DMS53 (cell line): ENCODE data around the gene LMX1B.
"Not testable (repeated sequence)": the region's sequence is repeated elsewhere in the genome, so short reads cannot be mapped to it uniquely, and the experiment has no call there.

ENCODE experiments used
- DNase-seq: peaks from one replicate; lab custom pipeline; 2025; lab: John Stamatoyannopoulos, UW

LMX1B gene

DNA sequence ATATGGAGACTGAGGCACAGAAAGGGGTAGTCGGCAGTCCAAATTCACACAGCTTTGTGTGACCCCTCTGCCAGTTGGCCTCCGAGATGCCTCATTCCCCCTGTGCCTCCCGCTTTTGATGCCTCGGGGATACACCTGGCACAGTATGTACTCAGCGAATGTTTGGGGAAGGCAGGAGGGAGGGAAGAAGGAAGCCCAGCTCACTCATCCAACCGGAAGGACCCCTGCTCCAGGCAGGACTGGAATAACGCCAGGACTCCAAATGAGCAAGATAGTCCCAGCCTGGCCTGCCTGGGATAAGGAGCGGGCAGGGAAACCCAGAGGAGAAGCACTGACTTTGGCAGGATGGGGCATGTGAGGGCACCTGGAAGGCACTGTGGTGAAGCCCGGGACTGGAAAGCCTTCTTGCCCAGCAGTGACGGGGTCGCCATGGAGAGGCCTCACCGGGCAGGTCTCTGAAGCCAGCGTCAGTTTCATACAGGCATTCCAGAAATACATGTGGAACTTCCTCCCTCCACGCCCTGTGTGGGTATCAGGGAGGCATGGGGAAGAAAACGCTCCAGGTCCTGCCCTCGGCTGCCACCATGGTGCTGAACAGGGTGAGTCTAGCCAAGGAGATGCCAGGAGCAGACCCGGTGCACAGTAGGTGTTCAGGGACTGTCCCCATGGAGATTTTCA is 20.3 kb downstream of the LMX1B start:
- DNase-seq = no peak

DNA sequence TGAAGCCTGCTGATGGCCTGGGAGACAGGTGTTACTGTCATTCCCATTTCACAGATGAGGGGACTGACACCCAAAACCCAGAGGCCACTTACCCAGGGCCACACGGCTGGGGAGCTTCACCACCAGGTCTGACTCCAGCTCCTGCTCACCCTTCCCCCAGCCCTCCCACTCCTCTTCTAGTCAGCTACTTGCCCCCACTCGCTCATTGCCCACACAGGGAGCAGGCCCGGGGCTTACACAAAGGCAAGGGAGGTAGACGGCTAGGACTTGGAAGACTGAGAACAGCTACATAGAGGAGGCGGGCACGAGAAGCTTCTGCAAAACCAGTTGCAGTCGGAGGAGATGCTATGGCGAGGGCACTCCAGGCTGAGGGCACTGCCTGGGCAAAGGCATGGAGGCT is 21.3 kb downstream of the LMX1B start:
- DNase-seq = no peak

DNA sequence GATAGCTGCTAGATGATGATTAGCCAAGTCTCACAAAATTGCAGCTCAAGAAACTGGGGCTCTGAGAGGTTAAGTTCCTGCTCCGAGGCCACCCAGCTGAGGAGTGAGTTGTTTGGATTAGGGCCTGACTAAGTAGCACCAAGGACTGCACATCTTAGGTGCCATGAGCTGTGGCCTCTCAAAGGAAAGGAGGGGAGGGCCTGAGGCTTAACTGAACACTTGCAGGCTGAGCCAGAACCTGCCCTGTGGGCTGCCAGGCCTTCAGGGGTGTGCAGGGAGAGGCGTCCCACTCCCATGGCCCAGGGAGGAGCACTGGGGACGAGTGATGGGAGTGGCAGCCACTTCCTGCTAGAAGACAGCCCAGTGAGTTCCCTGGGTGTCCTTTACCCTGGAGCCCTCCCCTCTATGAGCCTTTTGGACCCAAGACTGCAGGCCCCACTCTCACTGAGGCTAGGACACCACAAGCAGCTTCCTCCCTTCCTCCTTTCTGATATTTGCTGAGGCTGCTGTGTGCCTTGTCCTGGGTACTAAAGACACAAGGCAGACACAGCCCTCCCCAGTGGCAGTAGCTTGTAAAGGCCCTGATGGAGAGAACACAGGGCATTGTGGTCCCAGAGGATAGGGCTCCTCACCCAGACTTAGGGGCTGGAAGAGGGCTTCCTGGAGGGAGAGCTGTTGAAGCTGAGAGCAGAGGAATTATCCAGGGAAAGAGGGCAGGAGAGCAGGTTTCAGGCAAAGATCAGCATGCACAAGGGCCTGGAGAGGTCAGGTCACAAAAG is 22.1 kb downstream of the LMX1B start:
- DNase-seq = no peak

DNA sequence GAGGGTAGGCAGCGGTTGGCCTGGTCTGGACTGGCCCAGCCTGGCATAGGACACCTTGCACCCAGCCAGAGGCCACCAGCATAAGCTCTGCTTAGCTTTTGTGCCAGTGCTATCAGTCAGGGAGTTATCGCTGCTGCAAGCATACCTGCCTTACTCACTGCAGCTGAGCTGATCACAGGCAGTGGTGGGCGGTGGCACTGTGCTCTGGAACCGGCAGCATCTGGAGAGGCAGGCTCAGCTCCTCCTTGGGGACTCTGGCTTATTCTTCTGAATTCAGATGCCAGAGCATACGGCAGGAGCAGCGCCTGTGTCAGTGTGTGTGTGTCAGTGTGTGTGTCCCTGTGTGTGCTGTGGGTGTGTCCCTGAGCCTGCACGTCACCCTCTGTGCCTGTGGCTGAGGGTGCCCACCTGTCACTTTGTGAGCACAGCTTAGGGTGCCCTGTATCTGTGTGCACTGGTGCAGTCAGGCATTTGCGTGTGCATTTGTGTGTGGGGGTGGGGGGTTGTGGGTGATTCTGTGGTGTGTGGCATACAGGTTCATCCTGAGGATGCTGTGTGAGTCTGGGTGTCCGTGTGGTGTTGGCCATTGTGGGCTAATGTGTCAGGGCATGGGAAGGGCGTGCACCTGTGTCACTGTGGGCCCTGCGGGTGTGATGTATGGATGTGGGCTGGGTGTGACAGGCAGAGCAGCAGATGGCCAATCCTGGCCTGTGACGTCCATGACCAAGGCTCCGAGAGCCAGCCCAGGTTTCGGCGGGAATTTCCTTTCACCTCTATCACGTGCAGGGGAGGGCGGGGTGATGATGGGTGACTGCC is 23.5 kb downstream of the LMX1B start:
- peak; percentile 27 for DNase-seq

DNA sequence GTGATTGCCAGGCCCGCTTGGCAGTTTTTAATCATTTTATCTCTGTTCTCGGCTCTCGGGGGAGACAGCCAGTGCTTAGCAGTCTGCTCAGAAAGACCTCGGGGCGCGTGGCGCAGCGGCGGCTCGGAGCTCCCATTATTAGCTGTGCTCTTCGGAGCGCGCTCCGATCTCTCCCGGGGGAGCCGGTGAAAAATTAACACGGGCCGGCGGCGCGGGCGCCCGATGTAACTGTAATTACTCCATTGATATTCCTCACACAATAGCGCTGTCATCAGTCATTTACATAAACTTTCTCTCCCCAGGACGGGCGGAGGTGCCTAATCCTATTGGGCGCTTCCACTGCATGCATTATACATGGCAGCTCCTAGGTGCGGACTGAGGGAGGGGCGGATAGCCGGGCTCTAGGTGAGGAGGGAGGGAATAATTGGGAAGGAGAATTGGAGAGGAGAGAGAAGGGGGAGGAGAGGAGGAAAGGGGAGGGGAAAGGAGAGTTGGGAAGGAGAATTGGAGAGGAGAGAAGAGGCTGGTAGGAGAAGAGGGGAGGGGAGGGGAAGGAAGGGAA is 24.9 kb downstream of the LMX1B start:
- DNase-seq = peak; percentile 54

DNA sequence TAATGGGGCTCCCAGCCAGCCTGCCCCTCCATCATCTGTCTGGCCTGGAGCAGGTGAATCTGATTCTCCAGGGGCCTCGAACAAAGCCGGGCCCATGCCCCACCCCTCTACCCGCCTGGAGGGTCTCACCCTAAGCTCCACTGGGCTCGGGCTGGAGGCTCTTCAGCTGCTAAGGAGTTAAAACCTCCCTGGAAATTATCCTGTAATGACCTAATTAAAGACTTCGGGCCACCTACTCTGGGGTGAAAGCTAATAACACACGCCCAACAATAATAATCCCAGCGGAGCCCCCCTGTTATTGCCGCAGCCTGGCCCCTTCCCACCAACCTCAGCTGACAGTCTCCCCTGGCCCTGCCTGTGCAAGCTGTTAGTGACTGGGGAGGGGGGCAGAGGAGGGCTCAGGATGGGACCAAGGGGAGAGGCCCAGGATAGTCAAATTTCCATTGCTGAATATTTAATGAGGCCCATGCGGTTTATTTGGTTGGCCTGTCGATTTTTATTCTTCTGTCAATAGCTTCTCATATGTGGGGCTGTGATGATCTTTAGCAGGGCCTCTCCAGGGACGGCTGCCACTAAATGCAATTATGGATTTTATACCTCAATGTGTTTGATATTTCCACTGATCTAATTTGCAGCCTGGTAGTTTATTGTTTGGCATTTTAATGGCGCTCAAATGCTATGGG is 25.7 kb downstream of the LMX1B start:
- no peak for DNase-seq

DNA sequence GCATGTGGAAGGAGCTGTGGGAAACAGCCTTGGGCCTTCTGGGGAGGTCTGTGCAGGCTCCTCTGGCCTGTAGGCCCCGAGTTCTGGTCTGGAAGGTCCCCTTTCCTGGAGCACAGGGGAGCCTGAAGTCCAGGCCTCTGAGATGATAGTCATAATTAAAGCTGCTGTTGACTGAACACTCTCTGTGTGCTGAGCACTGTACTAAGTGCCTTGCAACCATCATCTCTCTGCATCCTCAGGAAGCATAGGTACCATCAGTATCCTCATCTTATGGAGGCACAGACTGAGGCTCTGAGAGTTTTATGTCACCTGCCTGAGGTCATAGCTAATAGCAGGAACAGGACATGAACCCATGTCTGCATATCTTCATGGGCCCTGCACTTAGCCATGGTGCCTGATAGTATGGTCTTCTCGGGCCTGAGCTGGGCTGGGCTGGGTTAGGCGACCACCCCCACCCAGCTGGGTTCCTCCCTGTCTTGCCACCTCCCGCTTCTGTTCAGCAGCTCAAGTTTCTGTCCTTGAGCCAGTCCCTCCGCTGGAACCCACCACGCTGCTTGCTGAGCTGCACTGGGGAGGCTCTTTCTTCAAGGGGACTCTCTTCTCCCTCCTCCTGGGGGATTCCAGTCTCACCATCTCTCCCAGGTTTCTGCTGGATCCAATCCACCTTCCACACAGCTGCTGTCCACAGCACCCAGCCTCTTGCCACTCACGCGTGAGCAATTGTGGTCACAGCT is 27.6 kb downstream of the LMX1B start:
- DNase-seq = no peak

DNA sequence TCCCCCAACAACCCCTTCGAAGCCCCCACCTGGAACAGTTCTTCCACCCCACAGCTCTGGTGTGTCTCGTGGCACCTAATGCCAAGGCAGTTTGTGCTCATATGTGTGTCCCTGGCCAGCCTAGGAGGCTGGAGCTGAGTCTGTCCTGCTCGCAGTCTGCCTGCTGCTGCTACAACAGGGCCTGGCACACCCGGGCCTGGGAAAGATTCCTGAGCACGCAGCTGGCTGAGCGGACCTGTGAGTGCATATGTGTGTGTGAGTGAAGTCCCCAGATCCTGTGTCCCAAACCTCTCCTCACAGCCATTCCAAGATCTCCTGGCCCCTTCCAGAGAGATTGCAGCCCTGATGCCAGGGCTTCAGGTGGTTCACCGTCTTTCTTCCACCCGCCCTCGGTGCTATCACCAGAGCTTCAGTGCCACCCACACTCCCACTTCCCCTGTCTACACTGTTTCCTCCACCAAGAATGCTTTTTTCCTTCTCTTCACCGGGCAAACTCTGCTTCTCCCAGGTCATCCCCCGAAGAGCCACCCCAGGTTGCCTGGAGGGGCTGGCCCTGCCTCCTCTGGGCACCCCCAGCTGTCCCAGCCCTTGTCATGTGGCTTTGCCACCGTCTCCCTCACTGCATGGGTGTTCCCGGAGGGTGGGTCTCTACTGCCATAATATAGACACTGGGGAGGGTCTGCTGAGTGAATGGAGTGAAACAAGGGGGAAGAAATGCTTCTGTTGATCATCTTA is 28.4 kb downstream of the LMX1B start:
- DNase-seq = no peak

DNA sequence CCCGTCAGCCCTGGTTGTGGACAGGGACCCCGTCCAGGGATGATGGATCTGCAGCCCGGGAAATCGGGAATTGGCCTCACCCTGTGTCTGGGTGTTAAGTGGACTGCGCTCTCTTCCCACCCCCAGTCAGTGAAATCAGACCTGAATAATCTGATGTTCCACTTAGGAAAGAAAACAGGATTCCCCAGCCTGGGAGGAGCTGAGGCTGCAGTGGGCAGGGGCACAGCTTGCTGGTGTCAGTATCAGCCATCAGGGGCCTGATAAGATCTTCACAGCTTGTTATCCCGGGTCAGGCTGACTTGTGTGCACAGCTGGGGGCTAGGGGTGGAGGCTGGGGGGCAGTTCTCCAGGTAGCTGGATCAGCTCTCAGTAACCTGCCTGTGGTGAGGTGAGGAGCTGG is 29.1 kb downstream of the LMX1B start:
- no peak for DNase-seq

DNA sequence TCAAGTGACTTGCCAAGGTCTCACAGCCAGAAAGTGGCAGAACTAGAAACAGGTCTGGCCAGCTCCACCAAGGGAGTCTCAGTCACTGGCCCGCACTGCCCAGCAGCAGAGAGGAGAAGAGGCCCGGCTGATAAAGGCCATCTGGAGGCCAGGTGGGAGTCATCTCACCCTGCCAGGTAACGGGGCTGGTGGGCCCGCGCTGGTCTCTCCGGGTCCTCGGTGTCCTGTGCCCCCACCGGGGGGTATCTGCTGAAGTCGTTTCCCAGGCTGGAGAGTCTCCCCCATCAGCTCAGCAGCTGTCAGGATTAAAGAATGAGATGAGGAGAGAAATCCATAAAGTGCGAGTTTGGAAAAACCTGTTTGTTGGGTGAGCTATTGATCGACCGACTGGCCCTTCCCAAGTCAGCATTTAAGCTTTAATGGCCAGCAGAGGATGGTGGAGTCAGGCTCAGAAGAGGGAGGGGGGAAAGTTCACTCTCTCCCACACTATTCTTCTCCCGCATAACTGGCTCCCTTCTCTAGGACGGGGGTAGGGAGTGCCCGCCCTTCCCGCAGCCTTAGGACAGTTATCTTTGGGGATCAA is 30.3 kb downstream of the LMX1B start:
- DNase-seq = peak; percentile 37

DNA sequence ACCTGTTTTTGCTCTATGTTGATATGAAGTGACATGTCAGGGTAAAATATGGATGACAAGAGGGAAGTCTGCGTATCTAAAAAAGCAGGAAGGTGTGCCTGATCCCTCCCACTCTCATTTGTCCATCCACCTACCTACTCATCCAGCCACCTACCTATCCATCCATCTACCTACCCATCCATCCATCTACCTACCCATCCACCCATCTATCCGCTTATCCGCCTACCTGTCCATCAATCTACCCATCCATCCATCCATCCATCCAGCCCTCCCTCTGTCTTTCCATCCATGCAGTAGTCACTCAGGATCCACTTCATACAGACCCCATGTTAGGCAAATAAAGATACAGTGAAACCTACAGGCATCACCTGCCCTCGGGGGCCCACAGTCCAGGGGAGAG is 32.4 kb downstream of the LMX1B start:
- no peak for DNase-seq

DNA sequence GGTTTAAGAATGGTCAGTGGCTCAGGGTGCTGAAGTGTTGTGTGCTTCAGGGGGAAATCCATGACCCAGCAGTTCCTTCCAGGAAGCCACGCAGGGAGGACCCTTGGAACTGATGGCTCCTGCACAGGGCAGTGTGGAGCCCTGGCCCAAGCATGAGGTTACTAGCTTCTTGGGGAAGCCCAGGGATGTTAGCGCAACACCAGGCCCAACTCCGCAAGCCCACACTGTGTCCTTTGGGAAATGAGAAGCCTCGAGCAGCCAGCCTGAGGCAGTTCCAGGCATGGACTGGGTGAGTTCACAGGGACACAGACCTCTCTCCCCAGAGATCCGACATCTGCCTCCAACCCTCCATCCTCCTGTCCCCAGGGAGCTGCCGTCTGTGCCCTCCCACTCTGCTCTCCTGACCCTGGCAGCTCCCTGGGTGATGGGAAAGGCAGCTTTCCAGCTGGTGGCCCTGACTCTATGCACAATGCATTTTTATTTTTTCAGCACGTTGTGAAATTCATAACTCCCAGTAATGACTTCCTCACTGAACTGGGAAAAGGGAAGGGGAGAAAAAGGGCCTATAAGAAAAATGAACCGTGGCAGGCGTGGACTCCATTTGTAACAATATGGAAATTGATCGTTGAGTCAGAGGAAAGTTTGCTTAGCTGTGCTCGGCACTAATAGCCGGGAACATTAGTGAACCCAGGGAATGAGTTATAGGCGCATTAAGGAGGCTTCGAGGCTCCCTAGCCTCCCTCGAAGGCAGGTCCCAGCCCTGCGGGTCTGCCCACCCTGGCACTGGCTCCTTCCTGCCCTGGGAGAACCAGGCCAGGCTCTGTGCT is 34.1 kb downstream of the LMX1B start:
- DNase-seq = no peak

DNA sequence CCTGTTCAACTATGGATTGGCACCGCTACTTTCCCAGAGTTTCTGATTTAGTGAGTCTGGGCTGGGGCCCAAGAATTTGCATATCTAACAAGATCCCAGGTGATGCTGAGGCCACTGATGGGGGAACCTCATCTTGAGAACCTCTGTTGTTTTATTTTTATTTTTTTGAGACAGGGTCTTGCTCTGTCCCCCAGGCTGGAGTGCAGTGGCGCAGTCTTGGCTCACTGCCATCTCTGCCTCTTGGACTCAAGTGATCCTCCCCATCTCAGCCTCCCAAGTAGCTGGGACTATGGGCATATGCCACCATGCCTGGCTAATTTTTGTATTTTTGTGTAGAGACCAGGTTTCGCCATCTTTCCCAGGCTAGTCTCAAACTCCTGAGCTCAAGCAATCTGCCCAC is 35.7 kb downstream of the LMX1B start:
- DNase-seq = no peak

DNA sequence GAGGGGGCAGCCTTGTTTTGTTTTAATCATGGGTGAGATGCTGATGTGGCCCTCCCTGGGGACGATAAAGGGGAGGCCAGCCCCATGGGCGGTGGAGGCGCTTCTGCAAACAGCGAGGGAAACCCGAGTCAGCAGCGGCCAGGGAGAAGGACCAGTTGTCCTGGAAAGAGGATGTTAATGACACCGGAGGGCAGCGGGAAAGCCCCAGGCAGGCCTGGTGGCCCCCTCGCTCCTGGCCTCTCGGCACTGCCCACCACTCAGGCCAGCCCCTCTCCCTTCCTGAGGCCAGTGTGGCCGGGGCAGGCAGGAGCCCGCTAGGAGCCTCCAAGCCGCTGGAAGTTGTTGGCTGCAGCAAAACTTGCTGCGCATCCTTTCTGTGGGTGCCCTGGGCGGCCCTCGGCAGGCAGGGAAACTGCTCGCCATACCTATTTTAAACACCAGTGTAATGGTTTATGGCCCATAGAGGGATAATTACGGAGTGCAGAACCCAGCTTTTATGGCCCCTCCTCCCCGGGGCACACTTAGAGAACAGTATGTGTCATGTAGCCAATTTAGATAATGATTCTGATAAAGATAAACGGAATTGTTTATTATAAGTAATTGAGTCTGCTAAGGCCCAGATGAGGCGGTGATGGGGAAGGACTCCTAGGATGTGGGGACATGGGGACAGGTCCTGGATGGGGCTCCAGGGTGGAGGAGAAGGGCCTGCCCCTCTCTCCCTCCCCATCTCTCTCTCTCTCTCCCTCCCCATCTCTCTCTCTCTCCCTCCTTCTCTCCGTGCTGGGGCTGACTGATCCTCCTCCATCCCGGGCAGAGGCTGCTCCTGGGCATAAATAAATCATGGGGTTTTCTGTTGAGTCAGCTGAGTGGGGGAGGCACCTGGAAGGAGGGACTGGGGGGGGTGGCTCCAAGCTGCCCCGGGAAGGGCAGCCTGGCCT is 36.9 kb downstream of the LMX1B start:
- DNase-seq = no peak

DNA sequence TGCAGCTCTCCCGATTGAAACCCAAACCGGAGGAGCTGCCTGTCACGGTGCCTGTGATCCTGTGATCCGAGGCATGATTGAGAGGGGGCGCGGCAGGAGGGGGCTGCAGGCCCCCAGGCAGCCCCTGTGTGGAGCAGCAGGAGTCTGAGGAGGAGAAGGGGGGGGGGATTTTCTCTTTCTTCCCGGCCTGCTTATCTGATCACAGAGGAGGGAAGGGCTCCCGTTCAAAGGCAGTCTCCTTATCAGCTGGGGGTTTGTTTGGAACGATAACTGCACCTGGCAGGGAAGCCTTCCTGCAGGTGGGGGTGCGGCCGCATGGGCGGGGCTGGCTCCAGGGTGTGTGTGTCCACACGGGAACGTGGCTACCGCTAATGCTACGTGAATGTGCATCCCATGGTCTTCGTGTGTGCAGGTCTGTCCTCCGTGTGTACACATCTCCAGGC is 38.4 kb downstream of the LMX1B start:
- peak; percentile 60 for DNase-seq

DNA sequence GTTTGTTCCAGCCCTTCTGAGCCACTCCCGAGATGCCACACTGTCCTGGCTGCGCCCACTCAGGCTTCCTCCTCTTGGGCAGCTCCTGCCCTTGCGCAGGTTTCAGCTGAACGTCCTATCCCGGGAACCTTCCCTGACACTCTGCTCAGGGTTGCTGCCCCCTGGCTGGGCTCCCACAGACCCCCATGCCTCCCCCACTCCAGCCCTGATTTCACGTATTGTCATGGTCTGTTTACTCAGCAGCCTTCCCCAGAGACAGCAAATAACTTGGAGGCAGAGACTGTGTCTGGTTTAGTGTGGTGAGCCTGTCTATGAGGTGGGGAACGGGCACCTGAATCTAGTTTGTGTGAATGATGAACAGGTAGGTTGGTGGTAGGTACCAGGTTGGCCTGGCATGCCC is 40.4 kb downstream of the LMX1B start:
- no peak for DNase-seq

DNA sequence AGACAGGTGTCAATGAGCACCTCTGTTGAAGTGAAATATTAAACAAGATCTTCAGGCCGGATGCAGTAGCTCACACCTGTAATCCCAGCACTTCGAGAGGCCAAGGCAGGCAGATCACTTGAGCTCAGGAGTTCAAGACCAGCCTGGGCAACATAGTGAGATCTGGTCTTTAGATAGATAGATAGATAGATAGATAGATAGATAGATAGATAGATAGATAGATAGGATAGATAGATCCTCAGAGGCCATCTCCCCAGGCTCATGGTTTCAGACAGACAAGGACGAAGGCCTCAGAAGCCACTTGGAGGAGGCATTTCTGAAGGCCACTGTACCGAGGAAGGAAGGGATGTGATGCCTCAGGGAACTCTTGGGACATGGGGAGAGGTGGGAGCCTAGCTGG is 42.5 kb downstream of the LMX1B start:
- not testable (repeated sequence) for DNase-seq

DNA sequence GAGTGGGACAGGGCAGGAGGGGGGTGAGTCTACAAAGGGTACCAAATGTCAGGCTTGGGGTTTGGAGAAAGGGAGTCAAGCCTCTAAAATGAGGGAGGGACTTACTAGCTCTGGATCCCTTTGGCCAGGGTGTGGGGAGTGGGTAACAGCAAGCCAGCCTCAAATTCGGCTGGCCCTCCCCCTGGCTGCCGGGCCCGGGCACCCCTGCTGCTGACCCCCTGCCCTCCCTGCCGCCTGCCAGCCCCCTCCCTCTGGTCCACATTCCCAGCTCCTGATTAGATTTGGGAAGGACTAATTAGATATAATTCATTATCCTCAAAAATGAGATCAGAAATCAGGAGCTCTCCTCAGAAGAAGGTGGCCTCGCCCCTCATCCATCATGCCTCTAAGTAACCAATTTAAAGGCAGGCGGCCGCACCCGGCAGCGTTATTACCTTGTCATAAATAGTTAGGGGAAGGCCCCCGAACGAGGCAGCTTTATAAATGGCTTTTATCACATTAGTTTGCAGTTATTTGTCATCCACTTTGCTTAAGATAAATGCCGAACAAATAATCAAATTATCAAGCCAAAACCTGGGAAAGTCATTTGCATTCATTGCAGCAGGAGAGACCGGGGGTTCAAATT is 44.6 kb downstream of the LMX1B start:
- DNase-seq = no peak
